ENCODE measurements around the gene ZMYND15.

The ZMYND15 gene

DNA sequence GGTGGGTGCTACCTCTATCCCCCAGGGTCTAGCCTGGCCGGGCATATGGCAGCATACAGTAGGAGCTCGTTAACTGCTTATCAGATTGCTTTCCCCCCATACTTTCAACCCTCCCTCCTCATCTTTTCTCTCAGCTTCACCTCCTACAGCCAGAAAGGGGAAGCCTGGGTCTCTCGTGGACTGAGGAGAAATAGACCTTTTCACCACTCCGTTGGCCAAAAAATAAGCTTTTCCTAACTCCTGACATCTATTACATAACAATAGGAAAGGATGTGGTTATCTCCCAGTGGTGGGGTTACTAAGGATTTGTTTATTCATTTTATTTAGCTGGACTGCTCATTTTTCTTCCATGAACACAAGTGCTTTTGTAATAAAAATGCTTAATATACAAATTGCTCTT, 9.1 kb downstream of the ZMYND15 start:
- Histone ChIP-seq H3K4me3 (ENCODE audit: control insufficient read depth in 1 of 7, extremely low read depth in 1 of 7, insufficient read depth in 4 of 7, low read depth in 2 of 7, low read length in 6 of 7) (peak overlapping the region in 1 of 7 experiments; percentile 30), H3K27me3 (replicated peaks in 2 of 5; ENCODE audit: control insufficient read depth in 4 of 5, insufficient read depth in 5 of 5, low read length in 4 of 5) (peaks cover 0 to 20% (median 16%) of the 10 kb centered on the region in 5 experiments), H3K36me3 (ENCODE audit: control insufficient read depth in 4 of 4, insufficient read depth in 4 of 4, low read length in 3 of 4) (no peaks in the 10 kb centered on the region), H3K4me1 (ENCODE audit: control extremely low read depth in 1 of 4, control insufficient read depth in 4 of 4, insufficient read depth in 4 of 4, low read length in 3 of 4) (peaks cover 5 to 25% (median 20%) of the 10 kb centered on the region in 4 experiments), H3K27ac (ENCODE audit: insufficient read depth in 1 of 2, low read depth in 1 of 2, low read length in 2 of 2, poor library complexity in 1 of 2, severe bottlenecking in 2 of 2) (no peak overlapping the region), H3K9me3 (ENCODE audit: control extremely low read depth in 1 of 5, control insufficient read depth in 4 of 5, insufficient read depth in 2 of 5, low read depth in 1 of 5, low read length in 4 of 5) (no peaks in the 10 kb centered on the region)
- peak in 1 of 3 donors; percentile 19 for DNase-seq
- ChIA-PET POLR2A (interaction anchor here (0.8 to 1.1 kb wide), 2 partner anchors 16 to 41 kb away, joined by 4 read pairs; no protein-coding TSS in a partner anchor), CTCF (interaction anchor here (0.6 to 2.6 kb wide), 5 partner anchors 24 to 140 kb away, joined by 3 to 9 read pairs (median 3); partner anchors contain the start of gene GLTPD2)
- WGBS (ENCODE audit: insufficient coverage) = 37% methylated on average over 2 of the region's 4 CpGs

DNA sequence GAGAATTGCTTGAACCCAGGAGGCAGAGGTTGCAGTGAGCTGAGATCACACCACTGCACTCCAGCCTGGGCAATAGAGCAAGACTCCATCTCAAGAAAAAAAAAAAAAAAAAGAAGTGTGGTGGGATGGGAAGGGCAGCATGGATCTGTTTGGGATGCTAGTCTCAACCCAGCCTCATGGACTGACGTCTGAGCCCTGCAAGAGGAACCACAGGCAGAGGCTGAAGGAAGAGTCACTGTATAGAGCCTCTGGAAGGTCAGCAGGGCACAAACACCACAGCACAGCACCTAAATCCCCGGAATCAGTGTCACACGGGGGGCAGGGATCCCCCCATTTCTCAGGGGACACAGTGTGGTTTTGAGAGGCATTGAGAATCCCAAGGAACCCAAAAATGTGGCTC, 11.0 kb downstream of the ZMYND15 start:
- peaks cover 5 to 18% (median 13%) of the 10 kb centered on the region in 4 experiments for H3K4me1 ChIP-seq (ENCODE audit: control extremely low read depth in 1 of 4, control insufficient read depth in 4 of 4, insufficient read depth in 4 of 4, low read length in 3 of 4)
- WGBS (ENCODE audit: insufficient coverage) = 75% methylated on average over 2 of the region's 3 CpGs
- H3K27me3 ChIP-seq (replicated peaks in 2 of 5; ENCODE audit: control insufficient read depth in 4 of 5, insufficient read depth in 5 of 5, low read length in 4 of 5) = peaks cover 0 to 11% (median 6%) of the 10 kb centered on the region in 5 experiments
- ChIA-PET CTCF (no interaction called here), POLR2A (no interaction called here)
- no peak overlapping the region for H3K4me3 ChIP-seq (ENCODE audit: control insufficient read depth in 1 of 7, extremely low read depth in 1 of 7, insufficient read depth in 4 of 7, low read depth in 2 of 7, low read length in 6 of 7)
- H3K36me3 ChIP-seq (ENCODE audit: control insufficient read depth in 4 of 4, insufficient read depth in 4 of 4, low read length in 3 of 4) = no peaks in the 10 kb centered on the region
- no peaks in the 10 kb centered on the region for H3K9me3 ChIP-seq (ENCODE audit: control extremely low read depth in 1 of 5, control insufficient read depth in 4 of 5, insufficient read depth in 2 of 5, low read depth in 1 of 5, low read length in 4 of 5)
- H3K27ac ChIP-seq (ENCODE audit: insufficient read depth in 1 of 2, low read depth in 1 of 2, low read length in 2 of 2, poor library complexity in 1 of 2, severe bottlenecking in 2 of 2) = no peak overlapping the region
- DNase-seq = no peak

DNA sequence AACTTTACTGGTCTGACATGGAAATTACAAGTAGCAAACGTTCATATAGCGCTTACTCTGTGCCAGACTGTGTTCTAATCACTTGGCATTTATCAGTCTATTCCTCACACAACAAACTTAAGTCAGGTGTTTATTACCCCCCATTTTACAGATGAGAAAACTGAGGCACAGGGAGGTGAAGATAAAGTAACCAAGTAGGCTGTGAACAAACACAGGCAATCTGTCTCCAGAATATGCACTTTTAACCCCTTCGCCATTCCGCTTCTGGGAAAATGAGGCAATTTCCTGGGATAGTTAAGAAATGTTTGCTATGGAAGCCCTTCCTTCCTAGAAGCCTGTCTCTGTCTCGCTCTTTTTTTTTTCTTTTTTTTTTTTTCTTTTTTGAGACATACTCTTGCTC, 12.3 kb downstream of the ZMYND15 start:
- Histone ChIP-seq H3K27me3 (replicated peaks in 2 of 5; ENCODE audit: control insufficient read depth in 4 of 5, insufficient read depth in 5 of 5, low read length in 4 of 5) (peaks cover 0 to 10% (median 6%) of the 10 kb centered on the region in 5 experiments), H3K4me1 (ENCODE audit: control extremely low read depth in 1 of 4, control insufficient read depth in 4 of 4, insufficient read depth in 4 of 4, low read length in 3 of 4) (peaks cover 5 to 18% (median 13%) of the 10 kb centered on the region in 4 experiments), H3K27ac (ENCODE audit: insufficient read depth in 1 of 2, low read depth in 1 of 2, low read length in 2 of 2, poor library complexity in 1 of 2, severe bottlenecking in 2 of 2) (no peak overlapping the region), H3K36me3 (ENCODE audit: control insufficient read depth in 4 of 4, insufficient read depth in 4 of 4, low read length in 3 of 4) (no peaks in the 10 kb centered on the region), H3K4me3 (ENCODE audit: control insufficient read depth in 1 of 7, extremely low read depth in 1 of 7, insufficient read depth in 4 of 7, low read depth in 2 of 7, low read length in 6 of 7) (no peak overlapping the region), H3K9me3 (ENCODE audit: control extremely low read depth in 1 of 5, control insufficient read depth in 4 of 5, insufficient read depth in 2 of 5, low read depth in 1 of 5, low read length in 4 of 5) (no peaks in the 10 kb centered on the region)
- POLR2A ChIA-PET = no interaction called here
- 94% methylated on average over 3 of the region's 5 CpGs for WGBS (ENCODE audit: insufficient coverage)
- CTCF ChIA-PET = interaction anchor here (1.5 kb wide), 1 partner anchor 37 kb away, joined by 3 read pairs; the partner anchor contains the start of gene GLTPD2
- DNase-seq = no peak

DNA sequence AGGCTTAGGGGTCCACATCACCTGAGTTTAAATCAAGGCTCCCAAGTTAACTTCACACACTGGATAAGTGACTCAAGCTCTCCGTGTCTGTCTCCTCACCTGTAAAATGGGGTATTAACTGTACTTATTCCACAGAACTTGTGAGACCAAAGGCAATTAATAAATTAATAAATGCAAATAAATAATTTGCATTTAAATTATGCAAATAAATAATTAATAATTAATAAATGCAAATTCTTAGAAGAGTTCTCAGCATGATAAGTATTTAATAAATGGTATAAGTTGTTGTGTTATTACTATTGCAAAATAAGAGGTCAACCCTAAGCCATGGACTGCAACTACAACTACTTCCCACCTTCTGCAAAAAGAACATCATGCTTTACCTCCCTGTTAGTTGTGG, 13.8 kb downstream of the ZMYND15 start:
- no peaks in the 10 kb centered on the region for H3K36me3 ChIP-seq (ENCODE audit: control insufficient read depth in 4 of 4, insufficient read depth in 4 of 4, low read length in 3 of 4)
- CTCF ChIA-PET = no interaction called here
- H3K4me3 ChIP-seq (ENCODE audit: control insufficient read depth in 1 of 7, extremely low read depth in 1 of 7, insufficient read depth in 4 of 7, low read depth in 2 of 7, low read length in 6 of 7) = no peak overlapping the region
- POLR2A ChIA-PET = no interaction called here
- peaks cover 4 to 7% (median 5%) of the 10 kb centered on the region in 4 experiments for H3K4me1 ChIP-seq (ENCODE audit: control extremely low read depth in 1 of 4, control insufficient read depth in 4 of 4, insufficient read depth in 4 of 4, low read length in 3 of 4)
- no peak for DNase-seq
- H3K27ac ChIP-seq (ENCODE audit: insufficient read depth in 1 of 2, low read depth in 1 of 2, low read length in 2 of 2, poor library complexity in 1 of 2, severe bottlenecking in 2 of 2) = no peak overlapping the region
- WGBS (ENCODE audit: insufficient coverage) = no CpG with 5 or more reads among the region's 1 CpG
- peaks cover 0 to 12% (median 6%) of the 10 kb centered on the region in 5 experiments for H3K27me3 ChIP-seq (replicated peaks in 2 of 5; ENCODE audit: control insufficient read depth in 4 of 5, insufficient read depth in 5 of 5, low read length in 4 of 5)
- no peaks in the 10 kb centered on the region for H3K9me3 ChIP-seq (ENCODE audit: control extremely low read depth in 1 of 5, control insufficient read depth in 4 of 5, insufficient read depth in 2 of 5, low read depth in 1 of 5, low read length in 4 of 5)

DNA sequence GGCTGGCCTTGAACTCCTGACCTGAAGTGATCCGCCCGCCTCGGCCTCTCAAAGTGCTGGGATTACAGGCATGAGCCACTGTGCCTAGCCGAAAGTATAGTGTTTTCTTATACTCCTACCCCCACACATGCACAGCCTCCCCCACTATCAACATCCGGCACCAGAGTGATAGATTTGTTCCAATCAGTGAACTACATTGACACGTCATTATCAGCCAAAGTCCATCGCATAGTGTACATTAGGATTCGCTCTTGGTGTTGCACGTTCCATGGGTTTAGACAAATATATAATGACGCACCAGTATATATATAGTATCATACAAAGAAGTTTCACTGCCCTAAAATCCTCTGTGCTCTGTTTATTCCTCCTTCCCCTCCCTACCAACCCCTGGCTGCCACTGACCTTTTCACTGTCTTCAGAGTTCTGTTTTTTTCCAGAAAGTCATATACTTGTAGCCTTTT, 20.2 kb downstream of the ZMYND15 start:
- Histone ChIP-seq H3K27ac (ENCODE audit: insufficient read depth in 1 of 2, low read depth in 1 of 2, low read length in 2 of 2, poor library complexity in 1 of 2, severe bottlenecking in 2 of 2) (no peak overlapping the region), H3K27me3 (replicated peaks in 2 of 5; ENCODE audit: control insufficient read depth in 4 of 5, insufficient read depth in 5 of 5, low read length in 4 of 5) (peaks cover 0 to 9% (median 0%) of the 10 kb centered on the region in 5 experiments), H3K4me3 (ENCODE audit: control insufficient read depth in 1 of 7, extremely low read depth in 1 of 7, insufficient read depth in 4 of 7, low read depth in 2 of 7, low read length in 6 of 7) (no peak overlapping the region), H3K9me3 (ENCODE audit: control extremely low read depth in 1 of 5, control insufficient read depth in 4 of 5, insufficient read depth in 2 of 5, low read depth in 1 of 5, low read length in 4 of 5) (no peaks in the 10 kb centered on the region), H3K4me1 (ENCODE audit: control extremely low read depth in 1 of 4, control insufficient read depth in 4 of 4, insufficient read depth in 4 of 4, low read length in 3 of 4) (peaks cover 0 to 7% (median 4%) of the 10 kb centered on the region in 4 experiments), H3K36me3 (ENCODE audit: control insufficient read depth in 4 of 4, insufficient read depth in 4 of 4, low read length in 3 of 4) (no peaks in the 10 kb centered on the region)
- DNase-seq = no peak
- CTCF ChIA-PET = no interaction called here
- 92% methylated on average over 5 of the region's 10 CpGs for WGBS (ENCODE audit: insufficient coverage)
- POLR2A ChIA-PET = no interaction called here

DNA sequence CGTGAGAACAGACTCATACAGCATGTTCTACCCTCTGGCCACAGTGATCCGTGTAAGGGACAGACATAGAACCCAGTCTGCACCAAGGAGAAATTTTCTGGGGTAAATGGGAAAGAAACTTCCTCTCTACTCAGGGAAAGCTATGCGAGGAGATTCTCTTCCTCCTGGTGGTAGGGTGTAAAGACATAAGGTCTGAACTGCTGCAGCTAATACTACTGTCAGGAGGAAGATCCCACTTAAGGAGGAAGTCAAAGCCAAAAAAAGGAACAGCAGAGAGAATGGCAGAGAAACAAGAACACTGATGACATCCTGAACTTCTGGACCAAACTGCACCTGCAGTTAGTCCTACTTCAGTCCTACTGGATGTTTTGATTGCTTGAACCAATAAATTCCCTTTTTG, 25.0 kb downstream of the ZMYND15 start:
- H3K9me3 ChIP-seq (ENCODE audit: control extremely low read depth in 1 of 5, control insufficient read depth in 4 of 5, insufficient read depth in 2 of 5, low read depth in 1 of 5, low read length in 4 of 5) = no peaks in the 10 kb centered on the region
- H3K27ac ChIP-seq (ENCODE audit: insufficient read depth in 1 of 2, low read depth in 1 of 2, low read length in 2 of 2, poor library complexity in 1 of 2, severe bottlenecking in 2 of 2) = no peak overlapping the region
- H3K4me3 ChIP-seq (ENCODE audit: control insufficient read depth in 1 of 7, extremely low read depth in 1 of 7, insufficient read depth in 4 of 7, low read depth in 2 of 7, low read length in 6 of 7) = no peak overlapping the region
- ChIA-PET POLR2A (no interaction called here), CTCF (interaction anchor here (0.6 to 1.5 kb wide), 5 partner anchors 8 to 168 kb away, joined by 3 to 4 read pairs (median 3); no protein-coding TSS in a partner anchor)
- peak in 2 of 3 donors; percentile 40 to 44 for DNase-seq
- H3K4me1 ChIP-seq (ENCODE audit: control extremely low read depth in 1 of 4, control insufficient read depth in 4 of 4, insufficient read depth in 4 of 4, low read length in 3 of 4) = peaks cover 0 to 12% (median 8%) of the 10 kb centered on the region in 4 experiments
- WGBS (ENCODE audit: insufficient coverage) = no CpG with 5 or more reads among the region's 3 CpGs
- peaks cover 0 to 2% (median 0%) of the 10 kb centered on the region in 5 experiments for H3K27me3 ChIP-seq (replicated peaks in 2 of 5; ENCODE audit: control insufficient read depth in 4 of 5, insufficient read depth in 5 of 5, low read length in 4 of 5)
- no peaks in the 10 kb centered on the region for H3K36me3 ChIP-seq (ENCODE audit: control insufficient read depth in 4 of 4, insufficient read depth in 4 of 4, low read length in 3 of 4)

DNA sequence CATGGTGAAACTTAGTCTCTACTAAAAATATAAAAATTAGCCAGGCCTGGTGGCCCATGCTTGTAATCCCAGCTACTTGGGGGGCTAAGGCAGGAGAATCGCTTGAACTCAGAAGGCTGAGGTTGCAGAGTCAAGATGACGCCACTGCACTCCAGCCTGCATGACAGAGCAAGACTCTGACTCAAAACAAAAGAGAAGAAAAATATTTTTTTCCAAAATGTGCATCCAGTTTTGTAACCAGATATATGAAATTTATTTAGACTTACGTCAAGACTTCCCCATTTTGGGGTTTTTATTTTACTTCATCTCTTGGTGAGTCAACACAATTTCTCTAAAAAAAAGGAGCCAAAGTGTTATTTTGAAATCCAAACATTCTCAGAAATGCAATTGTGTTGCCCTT, 26.6 kb downstream of the ZMYND15 start:
- Histone ChIP-seq H3K9me3 (ENCODE audit: control extremely low read depth in 1 of 5, control insufficient read depth in 4 of 5, insufficient read depth in 2 of 5, low read depth in 1 of 5, low read length in 4 of 5) (no peaks in the 10 kb centered on the region), H3K27me3 (replicated peaks in 2 of 5; ENCODE audit: control insufficient read depth in 4 of 5, insufficient read depth in 5 of 5, low read length in 4 of 5) (peaks cover 0 to 2% (median 0%) of the 10 kb centered on the region in 5 experiments), H3K36me3 (ENCODE audit: control insufficient read depth in 4 of 4, insufficient read depth in 4 of 4, low read length in 3 of 4) (no peaks in the 10 kb centered on the region), H3K4me1 (ENCODE audit: control extremely low read depth in 1 of 4, control insufficient read depth in 4 of 4, insufficient read depth in 4 of 4, low read length in 3 of 4) (peaks cover 0 to 12% (median 8%) of the 10 kb centered on the region in 4 experiments), H3K4me3 (ENCODE audit: control insufficient read depth in 1 of 7, extremely low read depth in 1 of 7, insufficient read depth in 4 of 7, low read depth in 2 of 7, low read length in 6 of 7) (no peak overlapping the region), H3K27ac (ENCODE audit: insufficient read depth in 1 of 2, low read depth in 1 of 2, low read length in 2 of 2, poor library complexity in 1 of 2, severe bottlenecking in 2 of 2) (no peak overlapping the region)
- 77% methylated on average over 2 of the region's 3 CpGs for WGBS (ENCODE audit: insufficient coverage)
- POLR2A ChIA-PET = no interaction called here
- CTCF ChIA-PET = no interaction called here
- DNase-seq = peak; percentile 35 to 78 (median 78)

Data from common myeloid progenitor, CD34-positive (primary cell).